IPS-20b (cell line): Measurements from ENCODE around the gene ZNF669.
A peak's percentile ranks its signal among the peaks of the same experiment; 100 is the strongest.
"Not testable (repeated sequence)": the region's sequence is repeated elsewhere in the genome, so short reads cannot be mapped to it uniquely, and the experiment has no call there.

ENCODE experiments used
- H3K27ac ChIP-seq: one replicate; pipeline ENCODE4 v1.5.1; 2013; ENCODE audit warnings: low read length
- H3K27me3 ChIP-seq: 2 replicates; pipeline ENCODE4 v1.6.1; 2013; ENCODE audit warnings: mild to moderate bottlenecking, low read length, inconsistent platforms; ENCODE audit not compliant: insufficient read depth
- H3K36me3 ChIP-seq: 2 replicates; pipeline ENCODE4 v1.6.1; 2013; ENCODE audit warnings: low read depth, mild to moderate bottlenecking, inconsistent platforms, low read length, moderate library complexity; ENCODE audit not compliant: insufficient read depth
- H3K4me1 ChIP-seq: 2 replicates; pipeline ENCODE4 v1.6.1; 2013; ENCODE audit warnings: mild to moderate bottlenecking, control low read depth, inconsistent platforms, low read length, moderate library complexity; ENCODE audit not compliant: insufficient read depth
- H3K4me3 ChIP-seq: 2 replicates; pipeline ENCODE4 v1.5.1; 2013; ENCODE audit warnings: mild to moderate bottlenecking, low read length, inconsistent platforms
- H3K9ac ChIP-seq: 2 replicates; pipeline ENCODE4 v1.6.1; 2013; ENCODE audit warnings: low read depth, mild to moderate bottlenecking, inconsistent platforms, low read length, moderate library complexity
- H3K9me3 ChIP-seq: 2 replicates; pipeline ENCODE4 v1.6.1; 2013; ENCODE audit warnings: mild to moderate bottlenecking, low read depth, low read length, inconsistent platforms; ENCODE audit not compliant: insufficient read depth

The ZNF669 gene

DNA sequence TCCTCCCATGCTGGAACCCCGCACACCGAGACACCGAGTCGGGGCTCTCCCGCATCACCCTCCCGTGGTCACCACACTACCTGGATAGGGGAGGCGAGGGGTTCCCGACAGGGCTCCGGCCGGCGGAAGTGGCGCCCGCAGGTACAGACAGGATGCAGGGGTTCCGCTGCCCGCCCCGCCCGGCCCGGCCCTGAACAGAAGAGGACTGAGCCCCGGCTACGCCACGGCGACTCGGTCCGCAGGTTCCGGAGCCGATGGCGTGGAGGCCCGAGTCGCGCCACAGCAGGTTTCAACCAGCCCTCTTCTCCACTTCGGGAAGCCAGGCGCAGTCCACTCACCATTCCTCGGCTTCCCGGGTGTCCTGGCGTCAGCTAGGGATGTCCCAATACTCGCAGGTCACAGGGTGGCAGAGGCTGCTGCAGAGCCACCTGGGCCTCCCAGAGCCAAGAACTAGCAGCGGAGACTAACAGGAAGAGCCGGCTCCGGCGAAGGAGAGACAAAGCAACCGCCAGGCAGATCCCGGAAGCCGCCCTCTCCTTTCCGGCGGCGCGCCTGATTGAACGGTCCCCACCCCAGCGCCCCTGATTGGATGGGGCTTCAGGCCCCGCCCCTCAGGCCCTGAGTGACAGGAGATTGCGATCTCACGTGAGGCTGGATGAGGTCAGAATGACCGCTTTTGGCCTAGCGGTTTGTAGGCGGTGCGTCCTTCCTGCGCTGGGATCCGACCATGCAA, at the start of gene ZNF669:
TSS of gene ZNF669 (minus strand) at position 498 of the 733 bp plus-strand sequence. CDS start at position 341, 157 bp downstream.
- H3K9ac ChIP-seq = peak within 1 kb of the TSS; percentile 98
- H3K36me3 ChIP-seq = peaks cover 26% of the 10 kb centered on the region
- H3K27me3 ChIP-seq = peaks cover 8% of the 10 kb centered on the region
- H3K4me1 ChIP-seq = peaks cover 17% of the 10 kb centered on the region; the same call in 1 of the 2 replicates
- H3K9me3 ChIP-seq = peaks cover 15% of the 10 kb centered on the region; the same call in 1 of the 2 replicates
- H3K4me3 ChIP-seq = peak within 1 kb of the TSS; percentile 99
- H3K27ac ChIP-seq = no peak within 1 kb of the TSS

DNA sequence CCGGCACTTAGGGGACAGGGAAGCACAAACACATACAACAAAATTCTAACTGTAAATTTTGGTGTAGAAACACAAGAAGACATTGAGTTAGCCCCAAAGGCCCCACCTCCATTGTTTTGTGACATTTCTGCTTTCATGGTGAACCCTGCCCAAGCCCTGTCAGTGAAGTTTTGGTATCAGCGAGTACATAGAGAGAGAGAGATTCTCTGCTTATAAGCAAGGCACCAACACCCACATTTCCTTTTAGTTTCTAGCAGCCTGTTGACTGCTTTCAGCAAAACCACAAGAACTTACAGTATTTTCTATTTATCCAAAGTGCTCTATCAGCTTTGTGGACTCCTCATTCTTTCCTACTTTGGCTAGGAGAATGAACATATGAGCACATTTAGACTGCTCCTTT, 43.6 kb upstream of the ZNF669 start:
- Histone ChIP-seq H3K27ac (no peak overlapping the region), H3K9ac (no peak overlapping the region), H3K27me3 (no peaks in the 10 kb centered on the region), H3K36me3 (peaks cover 43% of the 10 kb centered on the region), H3K4me3 (no peak overlapping the region), H3K4me1 (no peaks in the 10 kb centered on the region), H3K9me3 (peaks cover 15% of the 10 kb centered on the region)

DNA sequence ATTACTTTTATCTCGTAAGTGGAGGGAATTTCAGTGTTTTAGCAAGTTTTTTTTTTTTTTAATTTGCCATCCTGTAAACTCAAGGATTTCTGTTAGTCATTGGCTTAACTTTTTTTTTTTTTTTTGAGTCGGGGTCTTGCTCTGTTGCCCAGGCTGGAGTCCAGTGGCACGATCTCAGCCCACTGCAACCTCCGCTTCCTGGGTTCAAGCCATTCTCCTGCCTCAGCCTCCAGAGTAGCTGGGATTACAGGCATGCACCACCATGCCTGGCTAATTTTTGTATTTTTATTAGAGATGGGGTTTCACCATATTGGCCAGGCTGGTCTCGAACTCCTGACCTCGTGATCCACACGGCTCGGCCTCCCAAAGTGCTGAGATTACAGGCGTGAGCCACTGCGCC, 43.0 kb upstream of the ZNF669 start:
- not testable (repeated sequence) for H3K9ac ChIP-seq, H3K27me3 ChIP-seq, H3K4me1 ChIP-seq, H3K4me3 ChIP-seq, H3K27ac ChIP-seq
- Histone ChIP-seq H3K36me3 (peaks cover 39% of the 10 kb centered on the region), H3K9me3 (peaks cover 15% of the 10 kb centered on the region)

DNA sequence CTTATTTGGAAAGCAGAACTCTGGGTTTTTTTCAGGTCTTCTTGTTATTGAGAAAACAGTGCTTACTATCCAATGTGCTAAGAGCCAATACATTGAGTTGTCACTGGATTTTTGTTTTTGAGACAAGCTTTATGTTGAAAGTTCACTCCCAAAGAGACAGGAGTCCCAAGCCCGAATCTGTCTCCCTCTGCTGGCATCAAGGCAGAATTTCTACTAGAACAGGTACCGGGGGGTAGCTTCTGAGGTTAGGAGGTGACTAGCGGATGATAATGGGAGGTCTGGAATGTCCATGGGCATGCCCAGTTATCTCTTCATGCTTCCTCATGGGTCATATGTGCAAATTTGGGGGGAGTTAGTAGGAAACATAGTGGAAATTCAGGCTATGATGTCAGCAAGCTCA, 42.5 kb upstream of the ZNF669 start:
- no peaks in the 10 kb centered on the region for H3K27me3 ChIP-seq
- peaks cover 15% of the 10 kb centered on the region for H3K9me3 ChIP-seq
- H3K9ac ChIP-seq = no peak overlapping the region
- no peak overlapping the region for H3K27ac ChIP-seq
- no peak overlapping the region for H3K4me3 ChIP-seq
- H3K4me1 ChIP-seq = no peaks in the 10 kb centered on the region
- H3K36me3 ChIP-seq = peaks cover 40% of the 10 kb centered on the region

DNA sequence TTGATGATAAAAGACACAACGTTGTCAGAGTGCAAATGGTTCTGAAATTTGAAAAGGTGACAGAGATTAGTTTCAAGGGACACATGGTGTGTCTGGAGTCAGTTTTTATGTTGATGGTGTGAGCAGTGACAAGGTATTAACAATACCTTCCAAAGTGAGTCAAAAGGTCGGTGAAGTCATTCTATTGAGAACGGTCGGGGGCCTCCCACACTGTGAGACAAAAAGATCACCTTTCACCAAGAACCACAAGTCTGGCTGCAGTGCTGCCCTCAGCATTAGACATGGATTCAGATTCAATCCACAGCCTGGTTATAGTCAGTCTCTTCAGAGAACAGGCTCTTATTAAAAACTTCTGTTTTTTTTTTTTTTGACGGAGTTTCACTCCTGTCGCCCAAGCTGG, 41.1 kb upstream of the ZNF669 start:
- H3K9ac ChIP-seq = no peak overlapping the region
- no peaks in the 10 kb centered on the region for H3K27me3 ChIP-seq
- no peak overlapping the region for H3K4me3 ChIP-seq
- no peak overlapping the region for H3K27ac ChIP-seq
- peaks cover 25% of the 10 kb centered on the region for H3K9me3 ChIP-seq
- no peaks in the 10 kb centered on the region for H3K4me1 ChIP-seq
- H3K36me3 ChIP-seq = peaks cover 40% of the 10 kb centered on the region

DNA sequence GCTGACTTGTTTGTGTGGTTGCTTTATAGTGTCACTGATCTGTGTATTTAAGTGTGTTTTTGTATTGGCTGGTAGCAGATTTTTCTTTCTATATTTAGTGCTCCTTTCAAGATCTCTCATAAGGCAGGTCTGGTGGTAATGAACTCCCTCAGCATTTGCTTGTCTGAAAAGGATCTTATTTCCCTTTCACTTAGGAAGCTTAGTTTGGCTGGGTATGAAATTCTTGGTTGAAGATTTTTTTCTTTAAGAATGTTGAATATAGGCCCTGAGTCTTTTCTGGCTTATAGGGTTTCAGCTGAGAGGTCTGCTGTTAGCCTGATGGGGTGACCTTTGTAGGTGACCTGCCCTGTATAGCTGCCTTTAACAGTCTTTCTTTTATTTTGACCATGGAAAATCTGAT, 35.4 kb upstream of the ZNF669 start:
- peaks cover 17% of the 10 kb centered on the region for H3K36me3 ChIP-seq
- H3K9ac ChIP-seq, H3K4me1 ChIP-seq, H3K4me3 ChIP-seq, H3K27me3 ChIP-seq, H3K27ac ChIP-seq: not testable (repeated sequence)
- H3K9me3 ChIP-seq = peaks cover 52% of the 10 kb centered on the region

DNA sequence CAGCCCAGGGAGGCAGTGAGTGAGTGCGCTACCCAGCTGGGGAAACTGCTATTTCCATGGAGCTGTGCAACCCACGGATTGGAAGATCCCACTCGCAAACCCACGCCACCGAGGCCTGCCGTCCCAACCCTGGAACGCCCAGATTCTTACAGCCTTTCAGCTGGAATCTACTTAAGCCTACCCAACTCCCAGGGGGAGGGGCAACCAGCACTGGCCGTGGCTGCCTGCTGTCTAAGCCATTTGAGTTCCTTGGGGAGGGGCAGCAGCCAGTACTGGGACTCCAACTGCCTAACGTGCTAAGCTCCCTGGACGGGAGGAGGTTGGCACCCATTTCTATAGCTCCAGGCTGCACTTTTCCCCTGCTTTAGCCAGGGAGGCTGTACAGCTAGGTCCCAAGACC, 27.1 kb upstream of the ZNF669 start:
- Histone ChIP-seq H3K9ac (no peak overlapping the region), H3K9me3 (peaks cover 18% of the 10 kb centered on the region; the same call in 1 of the 2 replicates), H3K4me1 (peaks cover 5% of the 10 kb centered on the region; the same call in 1 of the 2 replicates), H3K4me3 (no peak overlapping the region), H3K36me3 (peaks cover 3% of the 10 kb centered on the region; the same call in 1 of the 2 replicates), H3K27ac (no peak overlapping the region), H3K27me3 (no peaks in the 10 kb centered on the region)

DNA sequence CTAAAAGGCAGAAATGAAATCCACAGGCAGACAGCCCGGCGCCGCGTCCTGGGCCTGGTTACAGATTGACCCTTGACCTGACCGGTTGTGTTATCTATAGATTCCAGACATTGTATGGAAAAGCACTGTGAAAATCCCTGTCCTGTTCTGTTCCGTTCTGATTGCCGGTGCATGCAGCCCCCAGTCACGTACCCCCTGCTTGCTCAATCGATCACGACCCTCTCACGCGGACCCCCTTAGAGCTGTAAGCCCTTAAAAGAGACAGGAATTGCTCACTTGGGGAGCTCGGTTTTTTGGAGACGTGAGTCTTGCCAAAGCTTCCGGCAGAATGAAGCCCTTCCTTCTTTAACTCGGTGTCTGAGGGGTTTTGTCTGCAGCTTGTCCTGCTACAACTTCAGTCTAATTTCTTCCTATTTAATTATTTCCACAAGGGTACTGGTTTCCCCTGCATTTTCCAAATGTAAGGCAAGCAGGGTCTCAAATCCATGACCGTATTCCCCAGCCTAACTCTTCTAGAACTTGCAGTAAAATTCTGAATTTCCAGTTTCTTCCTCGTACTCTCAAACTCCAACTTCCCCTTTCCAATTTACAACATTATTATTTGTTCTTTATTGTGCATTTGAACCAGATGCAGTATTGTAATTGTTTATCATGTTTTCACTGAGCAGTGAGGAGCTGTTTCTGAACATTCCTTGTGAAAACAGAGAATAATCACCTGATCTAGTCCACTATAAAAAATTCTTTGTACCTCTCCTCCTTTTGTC, 23.5 kb upstream of the ZNF669 start:
- Histone ChIP-seq H3K9ac (peak overlapping the region; percentile 37; the same call in 1 of the 2 replicates), H3K4me3 (peak overlapping the region; percentile 64)
- H3K27ac ChIP-seq, H3K27me3 ChIP-seq, H3K9me3 ChIP-seq, H3K4me1 ChIP-seq, H3K36me3 ChIP-seq: not testable (repeated sequence)

DNA sequence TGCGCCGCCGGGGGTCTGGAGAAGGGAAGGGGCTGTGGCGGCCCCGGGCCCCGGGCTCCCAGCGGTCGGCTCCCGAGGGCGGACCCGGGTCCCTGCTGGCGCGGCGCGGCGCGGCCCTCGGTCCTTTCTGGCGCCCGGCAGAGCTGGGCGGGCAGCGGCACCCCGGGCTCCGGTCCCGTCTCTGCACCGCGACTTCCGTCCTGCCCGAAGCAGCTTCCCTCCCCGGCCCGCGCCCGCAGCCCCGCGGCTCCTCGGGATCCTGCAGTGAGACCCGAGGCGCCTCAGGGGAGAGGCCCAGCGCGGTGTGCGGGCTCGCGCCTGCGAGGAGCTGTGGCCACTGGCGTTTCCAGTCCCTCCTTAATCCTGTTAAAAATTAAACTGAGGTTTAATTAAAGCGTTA, 22.4 kb upstream of the ZNF669 start:
- H3K9ac ChIP-seq, H3K4me3 ChIP-seq, H3K27me3 ChIP-seq, H3K36me3 ChIP-seq, H3K27ac ChIP-seq, H3K9me3 ChIP-seq, H3K4me1 ChIP-seq: not testable (repeated sequence)

DNA sequence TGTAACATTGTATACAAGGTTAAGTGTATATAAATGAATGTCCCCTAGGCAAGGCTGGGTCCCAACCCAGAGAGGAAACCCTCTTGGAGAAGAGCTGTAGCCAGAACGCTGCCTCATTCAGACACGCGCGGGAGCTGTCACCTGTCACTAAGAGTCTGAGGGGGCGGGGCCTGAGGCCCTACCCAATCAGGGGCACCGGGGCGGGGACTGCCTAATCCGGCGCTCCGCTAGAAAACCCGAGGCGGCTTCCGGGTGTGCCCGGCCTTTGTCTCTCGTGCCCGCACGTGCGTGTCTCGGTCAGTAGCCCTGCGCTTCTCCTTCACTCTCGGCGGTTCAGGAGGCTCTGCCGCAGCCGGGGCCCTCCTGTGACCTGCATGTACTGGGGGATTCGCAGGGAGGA, 22.0 kb upstream of the ZNF669 start:
- H3K27ac ChIP-seq, H3K4me1 ChIP-seq, H3K4me3 ChIP-seq, H3K9me3 ChIP-seq, H3K36me3 ChIP-seq, H3K9ac ChIP-seq, H3K27me3 ChIP-seq: not testable (repeated sequence)

DNA sequence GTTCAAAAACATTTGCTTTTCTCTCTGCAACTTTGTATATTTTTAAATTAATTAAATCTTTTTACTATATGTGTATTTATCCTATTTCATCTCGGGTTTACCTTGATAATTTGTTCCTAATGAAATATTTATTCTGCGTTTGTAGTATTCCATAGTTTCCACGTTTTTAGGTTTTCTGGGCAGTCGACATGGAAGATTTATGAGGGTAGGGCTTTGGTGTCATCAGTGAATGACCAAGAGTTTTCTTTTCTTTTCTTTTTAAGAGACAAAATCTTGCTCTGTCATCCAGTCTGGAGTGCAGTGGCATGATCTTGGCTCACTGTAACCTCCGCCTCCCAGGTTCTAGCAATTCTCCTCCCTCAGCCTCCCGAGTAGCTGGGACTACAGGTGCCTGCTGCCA, 17.2 kb upstream of the ZNF669 start:
- no peaks in the 10 kb centered on the region for H3K27me3 ChIP-seq
- no peaks in the 10 kb centered on the region; the same call in 1 of the 2 replicates for H3K36me3 ChIP-seq
- H3K4me1 ChIP-seq = no peaks in the 10 kb centered on the region
- H3K9me3 ChIP-seq = no peaks in the 10 kb centered on the region
- no peak overlapping the region for H3K4me3 ChIP-seq
- H3K9ac ChIP-seq = no peak overlapping the region
- H3K27ac ChIP-seq = no peak overlapping the region

DNA sequence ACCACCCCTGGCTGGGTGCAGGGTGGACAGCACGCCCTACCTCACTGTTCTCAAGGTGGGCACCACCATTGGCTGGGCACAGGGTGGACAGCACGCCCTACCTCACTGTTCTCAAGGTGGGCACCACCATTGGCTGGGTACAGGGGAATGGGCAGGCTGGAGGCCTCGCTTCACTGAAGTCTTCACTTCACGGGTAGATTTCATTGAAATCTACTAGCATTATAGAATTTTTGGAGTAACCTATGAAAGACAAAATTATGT, 16.2 kb upstream of the ZNF669 start:
- not testable (repeated sequence) for H3K9ac ChIP-seq, H3K27me3 ChIP-seq

More for the DNA sequence above, 16.2 kb upstream of the ZNF669 start:
- H3K4me3 ChIP-seq, H3K27ac ChIP-seq, H3K9me3 ChIP-seq, H3K4me1 ChIP-seq, H3K36me3 ChIP-seq: not testable (repeated sequence)
